Uterus (tissue), 4 donors: ENCODE results near the gene ZNF292. TPM values are rescaled to one million over a fixed set of nuclear protein-coding genes. Genes with fewer than 3 reads are reported as not detected.

Experiments used
- DNase-seq, 2 donors: peaks; one replicate each; pipeline ENCODE4 v3.0.0-alpha.2; 2019 to 2020
- H3K27ac ChIP-seq, 2 donors: fragments of 200-600 bp; sonication (generic); 1 replicate in 1 of 2; 2 replicates in 1 of 2; pipeline ENCODE4 v1.5.1; 2016 to 2018
- H3K27me3 ChIP-seq, 2 donors: fragments of 200-600 bp; sonication (generic); one replicate each; pipeline ENCODE4 v1.5.1; 2018 to 2019; ENCODE audit warnings: control low read depth in 1 of 2
- H3K36me3 ChIP-seq, 2 donors: fragments of 200-600 bp; sonication (generic); one replicate each; pipeline ENCODE4 v1.5.1; 2019; ENCODE audit warnings: control low read depth in 1 of 2
- H3K4me1 ChIP-seq, 2 donors: fragments of 200-600 bp; sonication (generic); one replicate each; pipeline ENCODE4 v1.5.1; 2018 to 2019; ENCODE audit warnings: control low read depth in 1 of 2
- H3K4me3 ChIP-seq, 2 donors: fragments of 200-600 bp; sonication (generic); 1 replicate in 1 of 2; 2 replicates in 1 of 2; pipeline ENCODE4 v1.5.1; 2018 to 2019; ENCODE audit warnings: mild to moderate bottlenecking in 1 of 2
- H3K9me3 ChIP-seq, 2 donors: fragments of 200-600 bp; sonication (generic); one replicate each; pipeline ENCODE4 v1.5.1; 2019; ENCODE audit warnings: control low read depth in 1 of 2
- POLR2A ChIP-seq, 2 donors: fragments of 450-650 bp; IDR thresholded peaks; one replicate each; pipeline ENCODE4 v1.6.1; 2016; ENCODE audit warnings: antibody characterized with exemption in 2 of 2, mild to moderate bottlenecking in 1 of 2, moderate library complexity in 1 of 2
- intact Hi-C: fragments of 100-400 bp; cut with DNase I; formaldehyde crosslinking; loops from one replicate; pipeline ENCODE4 v1.15.1; 2023; ENCODE audit warnings: low total_unique reads
- total RNA-seq, 4 donors: library from RNA; depleted of rRNA in 3 of 4; stranded (reverse); fragments of >200 nt in 3 of 4; gene quantifications; one replicate each; pipeline versions ENCODE4 v1.1.0 to v1.2.4, GENCODE V29; 2014 to 2023
- TF ChIP-seq, protein P1 (sequence below), 4 experiments: fragments of 200-600 bp in 2 of 4; fragments of 450-650 bp in 2 of 4; sonication (generic) in 2 of 4; IDR thresholded peaks; one replicate each; pipeline ENCODE4 v1.5.1; 2016 to 2019; ENCODE audit warnings: antibody characterized with exemption in 4 of 4, mild to moderate bottlenecking in 2 of 4, moderate library complexity in 1 of 4
- donor health status: DM: yes; HTN: yes; CAD: no.

ZNF292 gene
- total RNA-seq, 4 donors from 2014 or later, result 38.2 to 153 (median 81.2) TPM

DNA sequence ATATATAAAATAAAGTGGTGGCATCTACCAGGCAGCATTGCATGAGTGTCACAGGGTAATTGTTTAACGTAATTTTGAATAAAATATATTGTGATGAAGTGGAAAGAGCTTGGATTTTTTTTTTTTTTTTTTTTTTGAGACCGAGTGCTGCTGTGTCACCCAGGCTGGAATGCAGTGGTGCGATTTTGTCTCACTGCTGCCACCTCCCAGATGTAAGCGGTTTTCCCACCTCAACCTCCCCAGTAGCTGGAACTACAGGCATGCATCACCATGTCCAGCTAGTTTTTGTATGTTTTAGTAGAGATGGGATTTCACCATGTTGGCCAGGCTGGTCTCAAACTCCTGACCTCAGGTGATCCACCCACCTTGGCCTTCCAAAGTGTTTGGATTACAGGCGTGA, 85.9 kb downstream of the ZNF292 start:
- no peak for DNase-seq
- no peaks in the 10 kb centered on the region for H3K36me3 ChIP-seq
- H3K4me3 ChIP-seq, result no peak overlapping the region
- H3K27me3 ChIP-seq, result no peaks in the 10 kb centered on the region
- no peaks in the 10 kb centered on the region for H3K4me1 ChIP-seq
- intact Hi-C loops, result no loop called here
- TF ChIP-seq POLR2A (IDR thresholded peaks at IDR 0.05), result no peak
- TF ChIP-seq, protein P1, sequence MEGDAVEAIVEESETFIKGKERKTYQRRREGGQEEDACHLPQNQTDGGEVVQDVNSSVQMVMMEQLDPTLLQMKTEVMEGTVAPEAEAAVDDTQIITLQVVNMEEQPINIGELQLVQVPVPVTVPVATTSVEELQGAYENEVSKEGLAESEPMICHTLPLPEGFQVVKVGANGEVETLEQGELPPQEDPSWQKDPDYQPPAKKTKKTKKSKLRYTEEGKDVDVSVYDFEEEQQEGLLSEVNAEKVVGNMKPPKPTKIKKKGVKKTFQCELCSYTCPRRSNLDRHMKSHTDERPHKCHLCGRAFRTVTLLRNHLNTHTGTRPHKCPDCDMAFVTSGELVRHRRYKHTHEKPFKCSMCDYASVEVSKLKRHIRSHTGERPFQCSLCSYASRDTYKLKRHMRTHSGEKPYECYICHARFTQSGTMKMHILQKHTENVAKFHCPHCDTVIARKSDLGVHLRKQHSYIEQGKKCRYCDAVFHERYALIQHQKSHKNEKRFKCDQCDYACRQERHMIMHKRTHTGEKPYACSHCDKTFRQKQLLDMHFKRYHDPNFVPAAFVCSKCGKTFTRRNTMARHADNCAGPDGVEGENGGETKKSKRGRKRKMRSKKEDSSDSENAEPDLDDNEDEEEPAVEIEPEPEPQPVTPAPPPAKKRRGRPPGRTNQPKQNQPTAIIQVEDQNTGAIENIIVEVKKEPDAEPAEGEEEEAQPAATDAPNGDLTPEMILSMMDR (IDR thresholded peaks at IDR 0.05), result no peak
- H3K27ac ChIP-seq, result no peak overlapping the region
- no peaks in the 10 kb centered on the region for H3K9me3 ChIP-seq

DNA sequence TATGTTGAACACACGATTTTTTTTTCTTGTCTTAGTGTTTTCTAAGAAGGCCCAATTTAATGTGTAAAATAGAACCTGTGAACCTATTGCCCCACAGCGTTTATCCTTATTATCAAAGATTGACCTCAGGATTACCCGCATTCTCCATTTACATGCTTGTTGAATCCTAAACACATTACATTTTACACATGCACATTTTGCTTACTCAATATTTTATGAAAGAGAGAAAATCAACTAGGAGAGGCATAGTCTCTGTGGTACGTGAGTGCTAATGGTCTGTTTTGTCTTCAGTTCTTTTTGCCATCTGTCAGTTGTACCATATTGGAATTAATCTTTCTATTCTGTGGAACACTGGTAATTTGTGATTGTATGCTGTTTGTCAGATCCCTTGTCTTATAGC, 86.9 kb downstream of the ZNF292 start:
- Histone ChIP-seq H3K9me3 (no peaks in the 10 kb centered on the region), H3K27me3 (no peaks in the 10 kb centered on the region), H3K4me3 (no peak overlapping the region), H3K36me3 (no peaks in the 10 kb centered on the region), H3K4me1 (no peaks in the 10 kb centered on the region), H3K27ac (no peak overlapping the region)
- TF ChIP-seq POLR2A (IDR thresholded peaks at IDR 0.05), result no peak
- TF ChIP-seq, protein P1 (IDR thresholded peaks at IDR 0.05), result no peak
- intact Hi-C loops, result no loop called here
- DNase-seq, result no peak

DNA sequence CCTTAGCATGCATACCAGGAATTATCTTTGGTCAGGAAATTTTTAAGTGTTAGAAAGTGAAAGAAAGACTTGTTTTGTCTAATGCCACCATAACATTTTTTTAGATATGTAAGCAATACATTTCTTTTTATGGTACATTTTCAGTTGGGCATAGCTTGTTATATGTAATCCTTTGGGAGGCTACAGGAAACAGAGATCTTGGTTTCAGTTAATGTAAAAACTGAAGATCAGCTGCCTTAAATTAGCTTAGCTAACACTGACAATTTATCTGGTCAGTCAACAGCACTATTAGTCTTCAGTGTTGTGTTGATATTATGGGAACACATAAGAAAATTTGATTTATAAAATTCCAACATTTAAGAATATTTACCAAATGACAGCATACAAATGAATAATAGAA, 88.4 kb downstream of the ZNF292 start:
- no peak overlapping the region for H3K4me3 ChIP-seq
- intact Hi-C loops, result no loop called here
- H3K27ac ChIP-seq, result no peak overlapping the region
- H3K4me1 ChIP-seq, result no peaks in the 10 kb centered on the region
- no peak for DNase-seq
- H3K9me3 ChIP-seq, result no peaks in the 10 kb centered on the region
- H3K27me3 ChIP-seq, result no peaks in the 10 kb centered on the region
- H3K36me3 ChIP-seq, result no peaks in the 10 kb centered on the region
- TF ChIP-seq, protein P1 (IDR thresholded peaks at IDR 0.05), result no peak
- no peak for TF ChIP-seq POLR2A (IDR thresholded peaks at IDR 0.05)

DNA sequence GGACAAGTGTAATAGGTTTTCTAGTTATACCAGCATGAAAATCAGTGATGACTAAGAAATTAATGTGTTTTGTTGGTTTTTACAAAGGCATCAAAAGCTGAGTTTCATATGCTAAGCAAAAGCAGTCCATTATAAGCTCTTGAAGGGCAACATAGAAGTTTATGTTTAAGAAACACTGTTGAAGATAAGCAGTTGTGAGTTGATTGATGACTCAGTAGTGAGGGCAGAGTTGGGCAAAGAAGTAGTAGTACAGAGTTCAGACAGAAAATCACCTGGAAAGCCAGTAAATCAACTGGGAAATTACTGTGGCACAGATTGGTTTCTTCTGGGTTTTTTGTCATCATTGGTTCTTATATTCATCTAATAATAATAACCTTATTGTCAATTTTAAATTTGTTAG, 89.0 kb downstream of the ZNF292 start:
- intact Hi-C loops, result no loop called here
- Histone ChIP-seq H3K4me1 (no peaks in the 10 kb centered on the region), H3K27ac (no peak overlapping the region), H3K4me3 (no peak overlapping the region), H3K36me3 (no peaks in the 10 kb centered on the region), H3K9me3 (no peaks in the 10 kb centered on the region), H3K27me3 (no peaks in the 10 kb centered on the region)
- DNase-seq, result no peak
- TF ChIP-seq, protein P1 (IDR thresholded peaks at IDR 0.05), result no peak
- no peak for TF ChIP-seq POLR2A (IDR thresholded peaks at IDR 0.05)

DNA sequence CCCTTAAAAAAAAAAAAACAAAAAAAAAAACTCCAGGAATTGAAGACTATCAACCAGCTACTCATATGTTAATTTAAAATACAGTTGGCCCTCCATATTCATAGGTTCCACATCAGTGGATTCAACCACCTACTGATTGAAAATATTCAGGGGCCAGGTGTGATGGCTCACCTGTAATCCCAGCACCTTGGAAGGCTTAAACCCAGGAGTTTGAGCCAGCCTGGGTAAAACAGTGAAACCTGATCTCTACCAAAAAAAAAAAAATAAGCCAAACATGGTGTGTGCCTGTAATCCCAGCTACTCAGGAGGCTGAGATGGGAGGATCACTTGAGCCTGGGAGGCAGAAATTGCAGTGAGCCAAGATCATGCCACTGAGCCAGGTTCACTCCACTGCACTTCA, 94.7 kb downstream of the ZNF292 start:
- TF ChIP-seq, protein P1 (IDR thresholded peaks at IDR 0.05), result no peak
- no peak for TF ChIP-seq POLR2A (IDR thresholded peaks at IDR 0.05)
- no peaks in the 10 kb centered on the region for H3K27me3 ChIP-seq
- intact Hi-C loops, result no loop called here
- no peak for DNase-seq
- no peaks in the 10 kb centered on the region for H3K36me3 ChIP-seq
- no peak overlapping the region for H3K4me3 ChIP-seq
- H3K27ac ChIP-seq, result no peak overlapping the region
- H3K9me3 ChIP-seq, result no peaks in the 10 kb centered on the region
- H3K4me1 ChIP-seq, result no peaks in the 10 kb centered on the region
